ENCODE measurements around the gene C4orf54.

The C4orf54 gene

DNA sequence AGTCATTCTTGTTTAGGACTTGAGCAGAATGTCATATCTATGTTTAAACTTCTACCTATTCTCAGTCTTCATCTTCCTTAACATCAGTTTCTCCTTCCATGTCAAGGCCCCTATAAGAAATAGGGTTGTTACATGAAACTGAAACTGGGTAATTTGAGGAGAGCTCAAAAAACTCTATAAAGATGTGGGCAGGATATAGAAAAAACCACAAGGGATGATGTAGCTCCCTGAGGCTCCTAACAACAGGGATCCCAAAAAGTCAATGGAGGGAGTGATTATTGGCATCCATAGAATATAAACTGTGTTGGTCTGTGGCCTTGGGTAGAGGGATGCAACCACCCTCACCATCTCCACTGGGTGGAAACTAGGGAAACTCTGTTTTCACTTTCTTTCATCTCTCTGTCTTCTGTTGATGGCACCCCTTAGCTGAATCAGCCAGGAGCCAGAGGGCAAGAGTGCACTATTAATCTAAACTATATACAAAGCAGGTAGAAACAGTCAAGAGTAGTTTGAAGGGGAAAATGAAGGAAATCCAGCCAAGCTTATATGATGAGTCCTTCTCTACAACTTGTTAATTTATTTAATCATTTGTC lies 27.6 kb downstream of the C4orf54 start:
- no peak for DNase-seq (ENCODE audit: low read depth)
- H3K4me3 ChIP-seq (ENCODE audit: low read depth, low read length): no peak overlapping the region

DNA sequence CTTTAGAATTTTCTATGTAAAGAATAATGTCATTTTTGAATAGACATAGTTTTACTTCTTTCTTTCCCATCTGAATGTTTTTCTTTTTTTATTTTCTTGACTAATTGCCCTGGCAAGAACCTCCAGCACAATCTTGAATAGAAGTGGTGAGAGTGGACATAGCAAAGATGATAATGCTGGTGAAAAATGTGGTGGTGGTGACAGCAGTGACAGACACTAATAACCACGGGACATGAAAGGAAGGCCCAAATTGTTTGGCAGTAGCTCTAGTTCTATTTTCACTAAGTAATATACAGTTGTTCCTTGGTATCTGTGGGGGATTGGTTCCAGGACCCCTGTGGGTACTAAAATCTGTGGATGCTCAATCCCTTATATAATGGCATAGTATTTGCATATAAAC lies 29.6 kb downstream of the C4orf54 start:
- no peak for DNase-seq (ENCODE audit: low read depth)
- H3K4me3 ChIP-seq (ENCODE audit: low read depth, low read length): no peak overlapping the region

DNA sequence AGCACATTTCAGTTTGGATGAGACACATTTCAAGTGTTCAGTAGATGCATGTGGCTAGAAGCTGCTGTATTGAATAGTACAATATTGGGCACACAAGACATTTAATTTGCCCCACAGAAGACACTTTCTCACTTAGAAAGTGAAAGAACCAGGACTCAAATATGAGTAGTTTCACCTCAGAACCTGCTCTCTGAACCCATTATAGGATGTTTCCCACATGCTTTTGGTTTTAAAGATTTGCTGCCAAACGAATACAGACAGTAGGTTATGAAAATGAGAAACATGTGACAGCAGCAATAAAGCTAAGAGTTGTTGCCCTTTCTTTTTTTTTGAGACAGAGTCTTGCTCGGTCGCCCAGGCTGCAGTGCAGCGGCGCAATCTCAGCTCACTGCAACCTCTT lies 32.3 kb downstream of the C4orf54 start:
- H3K4me3 ChIP-seq (ENCODE audit: low read depth, low read length): no peak overlapping the region
- DNase-seq (ENCODE audit: low read depth): no peak

DNA sequence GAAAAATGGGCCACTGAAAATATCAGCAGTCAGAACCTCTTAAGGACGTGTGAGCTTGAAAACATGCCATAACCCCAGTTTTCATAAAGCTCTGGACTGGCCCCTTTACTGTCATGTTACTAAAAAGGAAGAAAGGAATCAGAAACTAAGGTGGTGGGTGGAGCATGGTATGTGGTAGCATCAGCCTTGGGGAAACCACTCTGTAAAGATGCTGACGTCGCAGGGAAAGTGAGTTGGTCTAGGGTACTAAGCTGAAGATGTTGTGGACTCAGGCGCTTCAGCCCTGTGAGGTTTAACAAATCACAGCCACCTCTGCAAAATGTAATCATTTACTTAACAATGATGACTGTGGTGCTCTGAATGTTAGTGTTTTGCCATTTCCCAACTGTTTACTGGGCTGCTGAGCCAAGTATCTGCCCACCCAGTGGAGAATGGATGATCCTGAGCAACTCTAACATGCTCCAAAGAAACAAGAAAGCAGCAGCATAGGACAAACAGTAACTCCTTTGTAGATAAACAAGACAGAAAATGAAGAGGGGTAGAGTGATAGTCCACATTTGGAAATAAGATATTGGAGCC lies 33.4 kb downstream of the C4orf54 start:
- DNase-seq (ENCODE audit: low read depth): no peak
- no peak overlapping the region for H3K4me3 ChIP-seq (ENCODE audit: low read depth, low read length)

DNA sequence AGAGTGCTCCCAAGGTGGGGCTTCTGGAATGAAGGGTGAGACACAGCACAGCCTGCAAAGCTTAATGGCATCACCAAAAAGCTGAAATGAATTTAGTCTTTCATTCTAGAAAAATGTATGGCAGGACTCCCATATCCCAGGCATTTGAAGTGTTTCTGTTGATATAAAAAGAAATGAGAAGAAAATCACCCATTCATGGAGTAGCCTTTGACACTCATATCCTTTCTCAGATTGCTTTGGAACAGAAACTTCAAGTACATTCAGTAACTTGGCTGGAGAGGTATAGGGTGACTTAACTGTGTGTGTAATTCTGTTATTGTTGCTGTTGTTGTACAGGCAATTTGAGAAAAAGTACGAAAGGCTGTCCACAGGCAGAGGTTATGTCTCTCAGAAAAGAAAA lies 35.3 kb downstream of the C4orf54 start:
- no peak for DNase-seq (ENCODE audit: low read depth)
- no peak overlapping the region for H3K4me3 ChIP-seq (ENCODE audit: low read depth, low read length)

DNA sequence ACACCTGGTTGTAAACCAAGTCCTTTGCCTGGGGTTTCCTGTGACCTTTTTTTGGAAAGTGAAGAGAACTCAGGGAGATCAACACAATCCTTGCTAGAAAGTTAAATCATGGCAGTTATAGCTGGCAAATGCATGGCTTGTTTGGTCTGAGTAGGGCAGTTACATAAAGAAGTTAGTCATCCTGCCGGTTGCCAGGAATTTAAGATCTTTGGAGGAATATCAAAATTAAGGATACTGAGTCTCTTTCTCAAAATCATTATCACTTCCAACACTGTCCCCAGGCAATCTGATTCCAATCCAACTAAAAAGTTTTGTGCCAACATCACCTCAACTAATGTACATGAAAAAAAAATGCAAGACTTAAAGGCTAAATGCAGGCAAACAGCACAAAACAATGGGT lies 40.3 kb downstream of the C4orf54 start:
- H3K4me3 ChIP-seq (ENCODE audit: low read depth, low read length): no peak overlapping the region
- no peak for DNase-seq (ENCODE audit: low read depth)

DNA sequence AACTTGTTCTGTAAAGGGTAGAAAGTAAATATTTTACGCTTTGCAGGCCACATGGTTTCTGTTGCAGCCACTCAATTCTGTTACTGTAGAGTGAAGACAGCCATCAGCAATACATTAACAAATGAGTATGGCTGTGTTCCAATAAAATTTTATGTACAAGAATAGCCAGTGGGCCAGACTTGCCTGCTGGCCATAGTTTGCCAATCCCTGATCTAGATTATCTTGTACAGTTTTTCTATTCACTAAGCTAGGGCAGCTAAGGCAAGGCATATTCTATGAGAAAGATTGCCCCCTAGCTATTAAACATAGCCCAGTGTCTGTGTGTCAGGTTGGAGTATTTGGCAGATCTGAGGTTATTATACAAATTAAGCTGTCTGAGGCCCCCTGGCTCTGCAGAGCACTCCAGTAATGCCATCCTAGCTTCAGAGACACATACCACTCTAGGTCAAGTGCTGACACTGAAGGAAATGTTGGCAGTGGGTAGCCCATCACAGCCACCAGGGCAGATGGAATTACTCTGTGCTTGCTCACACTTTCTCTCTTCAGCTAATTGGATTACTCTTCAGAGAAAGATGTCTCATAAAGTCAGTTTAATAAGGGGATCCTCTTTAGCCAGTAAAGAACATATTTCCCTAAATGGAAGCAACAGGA lies 42.3 kb downstream of the C4orf54 start:
- no peak overlapping the region for H3K4me3 ChIP-seq (ENCODE audit: low read depth, low read length)
- no peak for DNase-seq (ENCODE audit: low read depth)

DNA sequence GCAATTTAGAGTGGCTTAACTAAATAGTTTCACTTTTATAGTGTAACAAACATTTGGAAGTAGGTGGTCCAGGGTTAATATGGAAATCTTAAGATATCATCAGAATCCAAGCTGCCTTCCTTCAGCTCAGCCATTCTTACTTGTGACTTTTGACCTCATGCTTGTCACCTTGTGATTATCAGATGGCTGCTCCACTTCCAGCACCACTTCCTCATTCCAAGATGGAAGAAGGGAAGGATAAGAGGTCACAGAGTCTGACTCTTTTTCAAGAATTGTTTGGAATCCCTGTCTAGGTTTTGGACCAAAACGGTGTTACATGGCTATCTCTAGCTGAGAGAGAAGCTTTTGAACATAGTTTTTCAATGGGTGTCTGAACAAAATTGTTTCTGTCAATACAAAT lies 43.1 kb downstream of the C4orf54 start:
- no peak for DNase-seq (ENCODE audit: low read depth)
- no peak overlapping the region for H3K4me3 ChIP-seq (ENCODE audit: low read depth, low read length)

DNA sequence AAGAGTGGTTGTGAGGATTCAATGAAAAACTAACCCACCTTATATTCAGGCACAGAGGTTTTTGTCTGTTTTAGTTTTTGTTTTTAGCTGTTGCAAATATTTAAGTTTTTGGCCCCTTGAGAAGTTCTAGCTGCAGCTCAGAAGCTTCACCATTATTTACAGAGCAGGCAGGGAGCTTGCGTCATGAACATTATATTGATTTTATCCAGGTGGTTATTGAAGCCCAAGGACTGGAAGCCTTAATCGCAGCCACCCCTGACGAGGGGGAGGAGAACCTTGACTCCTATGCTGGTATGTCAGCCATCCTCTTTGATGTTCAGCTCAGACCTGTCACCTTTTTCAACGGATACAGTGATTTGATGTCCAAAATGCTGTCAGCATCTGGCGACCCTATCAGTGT lies 44.9 kb downstream of the C4orf54 start:
- no peak overlapping the region for H3K4me3 ChIP-seq (ENCODE audit: low read depth, low read length)
- DNase-seq (ENCODE audit: low read depth): no peak

DNA sequence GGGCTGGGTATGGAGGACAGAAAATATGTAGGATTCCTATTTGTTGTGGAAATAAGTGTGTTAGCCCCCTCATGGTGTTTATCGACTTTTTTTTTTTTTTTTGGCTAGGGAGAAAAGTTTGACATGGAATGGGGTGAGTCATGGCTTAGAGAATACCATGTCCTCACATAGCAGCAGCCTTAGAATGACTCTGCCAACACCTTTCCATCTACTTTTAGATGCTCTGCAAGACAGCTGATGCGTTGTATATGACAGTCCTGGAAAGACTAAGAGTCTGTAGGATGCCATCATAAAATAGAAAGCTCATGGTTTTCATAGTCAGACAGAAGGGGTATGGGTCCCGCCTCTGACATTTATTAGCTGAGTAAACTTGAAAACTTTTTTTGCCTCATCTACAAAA lies 45.3 kb downstream of the C4orf54 start:
- no peak overlapping the region for H3K4me3 ChIP-seq (ENCODE audit: low read depth, low read length)
- DNase-seq (ENCODE audit: low read depth): no peak

DNA sequence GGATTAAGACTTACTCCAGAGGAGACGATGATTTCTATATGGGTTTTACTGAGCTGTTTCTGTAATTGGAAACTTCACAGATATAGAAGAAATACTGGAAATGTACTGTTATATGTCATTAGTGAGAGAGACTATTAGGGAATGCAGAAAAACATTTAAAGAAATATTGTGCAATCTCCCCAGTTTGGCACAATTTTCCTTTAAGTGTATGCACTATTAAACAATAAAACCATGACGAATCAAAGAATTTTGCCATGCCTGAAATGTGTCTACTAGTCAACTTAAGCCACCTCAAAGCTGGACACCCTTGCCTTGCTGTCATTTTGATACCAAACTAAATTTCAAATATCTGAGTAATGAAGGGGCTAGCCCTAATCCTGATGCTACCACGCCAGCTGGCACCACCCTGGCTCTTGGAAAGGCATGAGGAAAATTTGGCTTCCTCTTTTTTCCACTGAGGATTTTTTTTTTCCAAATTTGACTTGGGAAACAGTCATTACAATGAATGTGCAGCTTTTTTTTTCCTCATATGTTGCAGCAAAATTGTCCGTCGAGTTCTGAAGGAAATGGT lies 46.9 kb downstream of the C4orf54 start:
- no peak for DNase-seq (ENCODE audit: low read depth)
- no peak overlapping the region for H3K4me3 ChIP-seq (ENCODE audit: low read depth, low read length)

DNA sequence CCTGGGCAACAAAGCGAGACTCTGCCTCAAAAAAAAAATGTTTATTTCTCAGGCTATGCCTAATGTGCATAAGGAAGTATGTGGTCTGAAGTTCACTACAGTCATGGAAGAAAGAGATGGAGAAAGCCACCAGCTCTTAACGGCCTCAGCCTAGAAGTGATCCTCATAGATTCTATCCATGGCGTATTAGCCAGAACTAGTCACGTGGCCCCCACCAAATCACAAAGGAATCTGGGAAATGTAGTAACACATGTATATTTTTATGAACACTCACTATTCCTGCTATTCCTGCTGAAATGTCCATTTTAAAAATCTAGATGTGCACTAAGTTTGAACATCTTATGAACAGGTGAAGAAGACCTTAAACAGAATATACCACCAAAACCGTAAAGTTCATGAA lies 49.2 kb downstream of the C4orf54 start:
- H3K4me3 ChIP-seq (ENCODE audit: low read depth, low read length): no peak overlapping the region
- DNase-seq (ENCODE audit: low read depth): no peak
